GM12865 (cell line): ENCODE results near the gene USE1.
A peak's percentile ranks its signal among the peaks of the same experiment; 100 is the strongest.

Experiments
- DNase-seq: peaks from one replicate; pipeline ENCODE4 v3.0.0; 2010; ENCODE audit warnings: low read depth
- H3K4me3 ChIP-seq: 2 replicates; pipeline ENCODE4 v1.5.1; 2011; ENCODE audit warnings: mild to moderate bottlenecking, low read depth, low read length, control low read depth
- TF ChIP-seq, protein P1 (sequence below): IDR thresholded peaks from 2 replicates; pipeline ENCODE4 v1.5.1; 2011; ENCODE audit warnings: low read length, control low read depth, low read depth, inconsistent platforms; ENCODE audit not compliant: insufficient read depth; ENCODE audit errors: missing control alignments

Gene USE1, protein sequence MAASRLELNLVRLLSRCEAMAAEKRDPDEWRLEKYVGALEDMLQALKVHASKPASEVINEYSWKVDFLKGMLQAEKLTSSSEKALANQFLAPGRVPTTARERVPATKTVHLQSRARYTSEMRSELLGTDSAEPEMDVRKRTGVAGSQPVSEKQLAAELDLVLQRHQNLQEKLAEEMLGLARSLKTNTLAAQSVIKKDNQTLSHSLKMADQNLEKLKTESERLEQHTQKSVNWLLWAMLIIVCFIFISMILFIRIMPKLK

DNA sequence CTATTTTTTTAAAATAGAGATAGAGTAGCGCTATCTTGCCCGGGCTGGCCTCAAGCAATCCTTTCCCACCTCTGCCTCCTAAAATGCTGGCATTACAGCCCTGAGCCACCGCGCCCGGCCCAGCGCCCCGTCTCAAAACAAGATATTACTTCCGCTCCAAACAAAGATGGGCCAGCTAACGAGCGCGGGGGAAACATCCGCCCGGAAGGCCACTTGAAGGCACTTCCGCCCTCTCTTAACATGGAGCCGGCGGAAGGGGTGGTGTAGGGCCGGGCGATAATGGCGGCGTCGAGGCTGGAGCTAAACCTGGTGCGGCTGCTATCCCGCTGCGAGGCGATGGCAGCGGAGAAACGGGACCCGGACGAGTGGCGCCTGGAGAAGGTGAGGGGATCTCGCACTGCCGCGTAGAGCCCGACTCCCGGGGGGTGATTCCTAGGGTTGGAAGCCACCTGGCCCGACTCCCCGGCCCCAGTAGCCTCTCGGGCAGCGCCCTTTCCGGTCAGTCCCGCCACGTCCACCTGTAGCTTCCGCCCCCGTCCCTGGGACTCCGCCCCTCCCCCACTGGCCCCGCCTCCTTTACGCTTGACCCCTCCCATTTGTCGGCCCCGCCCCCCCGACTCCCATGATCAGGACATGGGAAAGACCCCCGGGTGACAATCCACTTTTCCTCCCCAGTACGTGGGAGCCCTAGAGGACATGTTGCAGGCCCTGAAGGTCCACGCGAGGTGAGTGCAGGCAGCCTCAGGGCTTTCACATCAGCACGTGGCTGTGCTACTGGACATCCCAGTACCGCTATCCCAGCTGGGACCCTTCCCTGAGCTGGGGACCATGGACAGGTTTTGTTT lies at the start of gene USE1:
USE1 (plus strand) TSS at position 231 of the 845 bp plus-strand sequence; CDS start at position 280, 49 bp downstream.
- peak; percentile 96 for DNase-seq
- TF ChIP-seq, protein P1, sequence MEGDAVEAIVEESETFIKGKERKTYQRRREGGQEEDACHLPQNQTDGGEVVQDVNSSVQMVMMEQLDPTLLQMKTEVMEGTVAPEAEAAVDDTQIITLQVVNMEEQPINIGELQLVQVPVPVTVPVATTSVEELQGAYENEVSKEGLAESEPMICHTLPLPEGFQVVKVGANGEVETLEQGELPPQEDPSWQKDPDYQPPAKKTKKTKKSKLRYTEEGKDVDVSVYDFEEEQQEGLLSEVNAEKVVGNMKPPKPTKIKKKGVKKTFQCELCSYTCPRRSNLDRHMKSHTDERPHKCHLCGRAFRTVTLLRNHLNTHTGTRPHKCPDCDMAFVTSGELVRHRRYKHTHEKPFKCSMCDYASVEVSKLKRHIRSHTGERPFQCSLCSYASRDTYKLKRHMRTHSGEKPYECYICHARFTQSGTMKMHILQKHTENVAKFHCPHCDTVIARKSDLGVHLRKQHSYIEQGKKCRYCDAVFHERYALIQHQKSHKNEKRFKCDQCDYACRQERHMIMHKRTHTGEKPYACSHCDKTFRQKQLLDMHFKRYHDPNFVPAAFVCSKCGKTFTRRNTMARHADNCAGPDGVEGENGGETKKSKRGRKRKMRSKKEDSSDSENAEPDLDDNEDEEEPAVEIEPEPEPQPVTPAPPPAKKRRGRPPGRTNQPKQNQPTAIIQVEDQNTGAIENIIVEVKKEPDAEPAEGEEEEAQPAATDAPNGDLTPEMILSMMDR, result no peak

DNA sequence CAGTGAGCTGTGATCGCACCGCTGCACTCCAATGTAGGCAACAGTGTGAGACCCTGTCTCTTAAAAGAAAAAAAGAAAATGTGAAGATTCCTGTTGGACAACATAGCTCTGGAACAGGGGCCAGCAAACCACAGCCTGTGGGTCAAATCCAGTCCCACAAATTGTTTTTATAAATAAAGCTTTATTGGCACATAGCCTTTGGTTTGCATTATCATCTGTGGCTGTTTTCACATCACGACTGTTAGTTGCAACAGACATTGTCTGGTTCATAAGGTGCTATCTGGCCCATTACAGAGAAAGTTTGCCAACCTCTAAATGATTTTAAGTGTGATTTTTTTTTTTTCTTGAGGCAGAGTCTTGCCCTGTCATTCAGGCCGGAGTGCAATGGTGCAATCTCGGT lies 49.4 kb upstream of the USE1 start:
- TF ChIP-seq, protein P1, result no peak
- DNase-seq, result no peak
- no peak overlapping the region for H3K4me3 ChIP-seq

More for the DNA sequence above, at the start of gene USE1:
- H3K4me3 ChIP-seq, result peak within 1 kb of the TSS; percentile 73

DNA sequence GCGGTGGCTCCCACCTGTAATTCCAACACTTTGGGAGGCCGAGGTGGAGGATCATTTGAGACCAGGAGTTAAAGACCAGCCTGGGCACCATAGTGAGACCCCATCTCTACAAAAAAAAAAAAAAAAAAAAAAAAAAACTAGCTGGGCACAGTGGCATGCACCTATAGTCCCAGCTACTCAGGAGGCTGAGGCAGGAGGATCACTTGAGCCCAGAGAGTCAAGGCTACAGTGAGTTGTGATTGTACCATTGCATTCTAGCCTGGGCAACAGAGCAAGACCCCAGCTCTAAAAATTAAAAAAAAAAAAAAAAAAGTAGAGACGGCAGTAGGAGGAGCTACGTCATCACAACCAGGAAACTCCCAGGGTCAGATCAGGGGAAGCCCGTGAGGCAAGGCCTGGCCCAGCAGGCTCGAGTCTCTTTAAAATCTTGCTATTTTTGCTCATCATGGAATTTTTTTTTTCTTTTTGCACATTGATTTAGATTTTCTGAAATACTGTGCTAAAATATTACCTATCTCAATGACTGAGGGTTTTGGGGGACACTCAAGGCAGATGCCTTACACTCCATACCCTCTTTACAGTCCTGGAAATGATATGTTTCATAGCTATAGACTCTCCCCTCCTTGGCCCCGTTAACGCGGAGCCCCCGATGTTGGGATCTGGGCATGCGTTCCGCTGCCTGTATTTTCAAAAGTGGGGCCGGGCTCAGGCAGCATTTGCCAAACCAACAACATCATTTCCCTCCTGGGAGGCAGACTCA lies 44.4 kb upstream of the USE1 start:
- DNase-seq, result peak; percentile 67
- no peak overlapping the region for H3K4me3 ChIP-seq
- TF ChIP-seq, protein P1, result no peak

DNA sequence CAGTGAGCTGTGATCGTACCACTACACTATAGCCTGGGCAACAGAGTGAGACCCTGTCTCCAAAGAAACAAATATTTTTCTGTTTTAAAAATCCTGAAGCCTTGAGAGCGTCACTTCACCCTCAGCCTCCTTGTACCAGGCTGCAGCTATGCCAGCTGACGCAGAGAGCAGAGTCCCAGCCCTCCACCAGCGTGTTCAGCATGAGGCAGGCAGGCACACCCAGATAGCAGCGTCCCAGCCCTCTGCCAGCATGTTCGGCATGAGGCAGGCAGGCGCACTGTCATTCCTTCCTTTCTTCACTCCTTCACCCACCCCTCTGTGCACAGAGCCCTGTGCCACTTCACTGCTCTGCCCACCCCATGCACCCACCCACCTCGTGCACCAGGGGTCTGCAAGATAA lies 43.3 kb upstream of the USE1 start:
- no peak overlapping the region for H3K4me3 ChIP-seq
- TF ChIP-seq, protein P1, result no peak
- no peak for DNase-seq

DNA sequence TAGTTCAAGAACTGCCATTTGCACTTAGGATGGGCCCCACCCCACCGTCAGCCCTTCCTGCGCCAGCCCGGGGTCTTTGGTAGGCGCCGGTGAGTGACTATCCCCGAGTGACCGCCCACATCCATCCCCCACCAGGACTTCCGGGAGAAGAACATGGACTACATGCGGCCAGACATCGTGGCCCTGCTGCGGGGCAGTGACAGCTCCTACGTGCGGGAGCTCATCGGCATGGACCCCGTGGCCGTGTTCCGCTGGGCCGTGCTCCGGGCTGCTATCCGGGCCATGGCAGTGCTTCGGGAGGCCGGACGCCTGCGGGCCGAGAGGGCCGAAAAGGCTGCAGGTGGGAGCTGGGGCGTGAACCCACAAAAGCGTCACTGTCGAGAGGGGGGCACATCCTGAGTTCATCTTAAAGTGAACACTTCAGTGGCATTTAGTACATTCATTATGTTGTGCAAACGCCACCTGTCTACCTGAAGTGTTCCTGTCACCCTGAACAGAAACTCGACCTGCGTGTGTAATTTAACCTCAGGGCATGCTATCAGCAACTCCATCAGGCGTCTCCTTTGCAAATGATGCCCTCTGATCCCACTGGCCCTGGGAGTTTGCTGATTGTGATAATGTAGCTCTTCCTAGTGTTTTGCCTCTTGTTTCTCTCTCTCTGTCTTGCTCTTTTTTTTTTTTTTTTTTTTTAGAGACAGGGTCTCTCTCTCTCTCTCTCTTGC lies 42.4 kb upstream of the USE1 start:
- no peak overlapping the region for H3K4me3 ChIP-seq
- DNase-seq, result no peak
- TF ChIP-seq, protein P1, result no peak

DNA sequence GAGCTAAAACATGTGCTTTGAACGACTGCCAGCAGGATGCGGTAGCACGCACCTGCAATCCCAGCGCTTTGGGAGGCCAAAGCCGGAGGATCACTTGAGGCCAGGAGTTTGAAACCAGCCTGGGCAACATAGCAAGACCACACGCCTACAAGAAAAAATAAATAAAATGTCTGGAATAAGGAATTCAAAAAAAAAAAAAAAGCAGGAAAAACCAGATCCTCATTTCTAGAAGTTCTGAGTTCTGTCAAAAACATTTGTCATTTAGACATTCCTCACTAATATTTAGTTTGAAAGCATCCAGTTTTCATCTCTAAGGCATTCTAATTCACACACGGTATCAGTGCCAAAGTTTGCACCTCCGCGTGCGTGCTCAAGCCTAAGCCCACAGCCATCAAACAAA lies 36.9 kb upstream of the USE1 start:
- no peak for DNase-seq
- TF ChIP-seq, protein P1, result no peak

More for the DNA sequence above, 36.9 kb upstream of the USE1 start:
- no peak overlapping the region for H3K4me3 ChIP-seq
